Measurements from ENCODE around the gene CDK17.
"Not testable (repeated sequence)": the region's sequence is repeated elsewhere in the genome, so short reads cannot be mapped to it uniquely, and the experiment has no call there.

Gene CDK17

DNA sequence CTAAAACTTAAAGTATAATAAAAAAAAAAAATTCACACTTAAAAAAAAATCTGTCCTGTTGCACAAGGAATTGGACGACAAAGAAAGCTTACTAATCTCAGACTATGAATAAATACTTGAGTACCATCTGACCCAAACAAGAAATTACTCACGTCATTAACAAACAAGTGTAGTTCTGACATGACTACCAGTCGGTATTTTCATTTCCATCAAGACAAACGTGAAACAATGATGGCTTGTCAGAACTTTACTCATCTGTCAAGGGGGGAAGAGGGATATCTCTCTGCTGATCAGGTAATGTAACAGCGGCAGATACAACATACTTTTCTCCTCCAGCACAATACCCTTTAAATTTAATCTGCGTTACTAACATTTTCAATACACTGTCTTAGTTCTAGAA, 78.3 kb downstream of the CDK17 start:
- DNase-seq (ENCODE audit: low read depth in 2 of 2), result no peak

DNA sequence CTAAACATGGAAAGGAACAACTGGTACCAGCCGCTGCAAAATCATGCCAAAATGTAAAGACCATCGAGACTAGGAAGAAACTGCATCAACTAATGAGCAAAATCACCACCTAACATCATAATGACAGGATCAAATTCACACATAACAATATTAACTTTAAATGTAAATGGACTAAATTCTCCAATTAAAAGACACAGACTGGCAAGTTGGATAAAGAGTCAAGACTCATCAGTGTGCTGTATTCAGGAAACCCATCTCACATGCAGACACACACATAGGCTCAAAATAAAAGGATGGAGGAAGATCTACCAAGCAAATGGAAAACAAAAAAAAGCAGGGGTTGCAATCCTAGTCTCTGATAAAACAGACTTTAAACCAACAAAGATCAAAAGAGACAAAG, 82.4 kb downstream of the CDK17 start:
- DNase-seq (ENCODE audit: low read depth in 2 of 2), result not testable (repeated sequence)

DNA sequence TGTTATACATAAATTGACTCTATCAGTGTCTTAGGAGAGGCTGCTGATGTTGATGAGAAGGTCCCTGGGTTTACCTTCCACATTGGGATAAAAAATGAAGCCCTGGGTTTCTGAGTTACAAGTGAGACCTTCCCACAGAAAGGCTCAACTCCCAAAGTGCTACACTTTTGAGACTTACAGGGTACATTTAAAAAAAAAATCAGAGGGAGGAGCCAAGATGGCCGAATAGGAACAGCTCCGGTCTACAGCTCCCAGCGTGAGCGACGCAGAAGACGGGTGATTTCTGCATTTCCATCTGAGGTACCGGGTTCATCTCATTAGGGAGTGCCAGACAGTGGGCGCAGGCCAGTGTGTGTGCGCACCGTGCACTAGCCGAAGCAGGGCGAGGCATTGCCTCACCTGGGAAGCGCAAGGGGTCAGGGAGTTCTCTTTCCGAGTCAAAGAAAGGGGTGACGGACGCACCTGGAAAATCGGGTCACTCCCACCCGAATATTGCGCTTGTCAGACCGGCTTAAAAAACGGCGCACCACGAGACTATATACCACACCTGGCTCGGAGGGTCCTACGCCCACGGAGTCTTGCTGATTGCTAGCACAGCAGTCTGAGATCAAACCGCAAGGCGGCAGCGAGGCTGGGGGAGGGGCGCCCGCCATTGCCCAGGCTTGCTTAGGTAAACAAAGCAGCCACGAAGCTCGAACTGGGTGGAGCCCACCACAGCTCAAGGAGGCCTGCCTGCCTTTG, 84.3 kb downstream of the CDK17 start:
- not testable (repeated sequence) for DNase-seq (ENCODE audit: low read depth in 2 of 2)

DNA sequence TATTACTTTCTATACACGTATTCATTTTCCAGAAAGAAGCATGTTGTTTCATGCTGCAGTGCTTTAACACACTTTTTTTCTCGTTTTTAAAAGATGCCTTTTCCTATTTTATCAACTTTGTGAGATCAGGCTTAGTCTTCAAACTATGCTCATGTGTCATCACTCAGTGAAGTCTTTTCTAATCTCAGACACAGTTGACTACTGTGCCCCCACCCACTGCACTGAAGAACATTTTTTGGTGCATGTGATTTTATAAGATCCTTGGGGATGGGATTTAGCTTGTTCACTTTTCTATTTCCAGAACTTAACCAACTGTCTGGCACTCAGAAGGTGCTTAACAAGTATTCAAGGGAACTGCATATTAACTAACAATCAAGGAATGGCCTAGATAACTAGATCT, 85.5 kb downstream of the CDK17 start:
- DNase-seq (ENCODE audit: low read depth in 2 of 2), result no peak

DNA sequence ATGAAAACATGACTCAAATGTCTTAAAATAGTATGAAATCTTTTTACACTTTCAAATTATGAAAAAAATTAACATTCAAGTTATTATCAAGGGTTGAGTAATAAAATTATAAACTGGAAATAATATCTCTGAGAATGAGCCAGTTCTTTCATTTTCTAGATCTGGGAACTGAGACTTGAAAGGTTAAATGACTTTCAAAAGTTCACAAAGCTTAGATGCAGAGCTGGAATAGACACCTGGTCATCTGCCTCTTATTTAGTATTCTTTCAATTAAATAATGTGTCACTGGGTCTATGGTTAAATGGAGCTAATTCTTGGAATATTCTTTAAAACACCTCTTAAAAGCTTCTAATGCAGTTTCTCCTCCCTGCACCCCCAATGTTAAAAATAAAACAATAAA, 86.6 kb downstream of the CDK17 start:
- no peak for DNase-seq (ENCODE audit: low read depth in 2 of 2)

DNA sequence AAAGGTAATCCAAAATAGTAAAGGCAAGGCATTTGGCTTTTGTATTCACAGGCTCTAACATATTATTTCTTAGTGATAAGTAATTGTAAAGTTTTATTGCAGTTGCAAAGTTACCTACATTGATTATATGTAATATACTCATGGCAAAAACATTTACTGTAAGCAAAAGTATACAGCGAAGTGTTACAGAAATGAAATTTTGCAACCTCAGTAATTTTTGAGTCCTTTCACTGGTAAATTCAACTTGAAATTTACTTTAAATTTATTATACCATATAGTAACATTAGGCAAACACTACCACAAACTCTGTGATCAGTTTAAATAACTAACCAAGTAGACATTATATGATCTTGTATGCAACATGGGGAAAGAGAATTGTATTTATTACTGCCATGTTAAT, 89.0 kb downstream of the CDK17 start:
- no peak for DNase-seq (ENCODE audit: low read depth in 2 of 2)

DNA sequence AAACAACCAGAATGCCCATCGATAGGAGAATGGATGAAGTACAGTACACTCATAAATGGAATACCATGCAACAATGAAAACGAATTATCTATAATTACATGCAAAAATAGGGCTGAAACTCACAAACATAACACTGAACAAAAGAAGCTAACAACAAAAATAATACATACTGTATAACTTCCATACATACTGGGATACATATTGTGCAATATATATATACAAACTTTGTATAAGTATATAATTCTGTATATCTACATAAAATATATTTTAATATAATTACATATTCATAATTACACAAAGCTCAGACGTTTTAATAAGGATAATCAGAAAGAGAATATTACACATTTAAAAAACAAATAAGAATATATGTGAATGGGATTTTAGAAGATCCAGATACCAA, 90.2 kb downstream of the CDK17 start:
- no peak for DNase-seq (ENCODE audit: low read depth in 2 of 2)

DNA sequence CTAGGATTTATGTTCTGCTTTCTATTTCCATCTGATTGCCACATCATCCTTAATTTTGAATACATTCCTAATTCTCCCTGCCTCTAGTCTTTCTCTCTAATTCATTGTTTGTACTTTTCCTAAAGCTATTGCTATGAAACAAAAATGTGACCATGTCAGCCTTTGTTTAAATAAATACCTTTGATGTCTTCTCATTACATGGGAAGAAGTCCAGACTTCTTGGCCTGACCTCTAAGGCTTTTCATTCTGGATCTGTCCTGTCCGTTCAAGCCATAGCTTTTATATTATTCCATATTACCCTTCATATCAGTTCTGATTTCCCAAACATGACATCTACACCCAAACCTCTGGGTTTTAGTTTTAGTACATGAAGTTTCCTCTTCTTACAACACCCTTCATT, 91.4 kb downstream of the CDK17 start:
- DNase-seq (ENCODE audit: low read depth in 2 of 2), result no peak

DNA sequence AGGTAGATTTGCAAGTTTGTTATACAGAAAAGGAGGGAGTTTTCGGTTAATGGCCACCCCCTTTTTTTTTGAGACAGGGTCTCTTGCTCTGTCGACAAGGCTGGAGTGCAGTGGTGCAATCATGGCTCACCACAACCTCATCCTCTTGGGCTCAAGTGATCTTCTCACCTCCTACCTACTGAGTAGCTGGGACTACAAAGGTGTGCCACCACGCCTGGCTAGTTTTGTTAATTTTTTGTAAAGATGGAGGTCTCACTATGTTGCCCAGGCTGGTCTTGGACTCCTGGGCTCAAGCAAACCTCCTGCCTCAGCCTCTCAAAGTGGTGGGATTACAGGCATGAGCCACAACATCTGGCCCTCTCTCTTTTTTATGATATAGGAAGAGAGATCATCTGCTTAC, 94.6 kb downstream of the CDK17 start:
- no peak for DNase-seq (ENCODE audit: low read depth in 2 of 2)

DNA sequence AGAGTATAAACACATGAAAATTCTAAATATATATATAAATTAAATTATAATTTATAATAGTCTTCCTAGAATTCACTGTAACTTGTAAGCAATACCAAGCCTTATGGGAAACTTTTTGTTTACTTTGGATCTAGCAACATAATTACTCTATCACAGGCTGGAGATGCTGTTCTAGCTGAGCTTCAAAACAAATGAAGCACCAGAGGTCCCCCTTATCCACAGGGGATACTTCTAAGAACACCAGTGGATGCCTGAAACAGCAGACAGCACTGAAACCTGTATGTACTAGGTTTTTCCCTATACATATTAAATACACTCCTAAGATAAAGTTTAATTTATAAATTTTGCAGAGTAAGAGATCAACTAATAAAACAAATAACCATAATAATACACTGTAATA, 96.6 kb downstream of the CDK17 start:
- no peak for DNase-seq (ENCODE audit: low read depth in 2 of 2)

DNA sequence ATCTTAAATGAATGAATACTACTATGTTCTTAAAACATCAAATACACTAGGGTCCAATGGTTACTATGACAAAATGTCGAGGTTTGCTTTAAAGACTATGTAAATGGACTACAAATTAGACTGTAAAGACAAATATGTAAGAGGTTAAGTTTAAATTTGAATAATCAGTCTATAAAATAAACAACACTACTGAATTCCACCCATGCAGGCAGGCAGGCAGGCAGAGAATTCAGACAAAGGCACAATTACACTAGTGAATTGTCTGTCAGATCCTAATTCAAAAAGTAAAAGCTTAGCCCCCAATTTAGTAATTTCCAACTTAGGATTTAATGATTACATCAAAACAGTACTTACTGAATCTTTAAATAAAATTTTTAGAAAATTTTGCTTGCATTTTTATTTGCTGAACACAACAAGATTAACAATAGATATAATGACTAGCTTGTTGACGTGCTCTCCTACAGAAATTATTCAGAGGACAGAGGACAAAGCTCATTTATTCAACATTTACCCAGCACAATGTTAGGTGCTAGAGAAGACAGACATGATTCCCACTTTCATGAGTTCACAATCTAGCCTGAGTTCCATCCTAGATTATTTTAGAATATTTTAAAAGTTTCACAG, 97.4 kb downstream of the CDK17 start:
- DNase-seq (ENCODE audit: low read depth in 2 of 2), result no peak

DNA sequence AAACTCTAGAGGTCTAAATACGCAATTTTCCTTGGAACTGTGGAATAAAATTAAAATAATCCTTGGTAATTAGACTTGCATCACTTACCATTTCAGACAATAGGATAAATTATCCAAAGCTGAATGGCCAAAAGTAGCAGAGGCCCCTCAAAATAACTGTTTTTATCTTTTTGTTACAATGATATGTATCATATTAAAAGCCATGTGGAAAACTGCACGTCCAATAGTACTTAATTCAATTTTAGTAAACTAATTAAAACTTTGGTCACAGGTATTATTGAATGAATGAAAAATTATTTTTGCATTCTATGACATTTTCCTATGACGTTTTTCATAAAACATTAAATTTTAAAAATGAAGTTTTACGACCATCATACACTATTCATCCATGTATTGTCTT, 98.5 kb downstream of the CDK17 start:
- no peak for DNase-seq (ENCODE audit: low read depth in 2 of 2)

DNA sequence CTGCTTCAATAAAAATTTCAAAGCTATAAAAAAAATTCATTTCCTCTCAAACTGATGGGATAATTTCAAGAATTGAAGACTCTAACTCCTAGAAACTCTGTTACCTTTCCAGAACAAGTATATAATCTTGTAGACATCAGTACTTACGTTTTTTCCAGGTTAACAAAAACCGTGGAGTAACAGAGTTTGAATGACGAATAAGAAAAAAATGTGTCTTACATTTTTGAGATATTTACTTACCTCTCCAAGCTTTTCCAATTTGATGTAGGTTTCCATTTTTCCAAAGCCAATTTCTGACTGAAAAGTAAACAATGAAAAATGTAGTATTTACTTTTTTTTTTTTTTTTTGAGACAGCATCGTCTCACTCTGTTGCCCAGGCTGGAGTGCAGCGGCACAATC, 100.2 kb downstream of the CDK17 start:
- DNase-seq (ENCODE audit: low read depth in 2 of 2), result no peak

DNA sequence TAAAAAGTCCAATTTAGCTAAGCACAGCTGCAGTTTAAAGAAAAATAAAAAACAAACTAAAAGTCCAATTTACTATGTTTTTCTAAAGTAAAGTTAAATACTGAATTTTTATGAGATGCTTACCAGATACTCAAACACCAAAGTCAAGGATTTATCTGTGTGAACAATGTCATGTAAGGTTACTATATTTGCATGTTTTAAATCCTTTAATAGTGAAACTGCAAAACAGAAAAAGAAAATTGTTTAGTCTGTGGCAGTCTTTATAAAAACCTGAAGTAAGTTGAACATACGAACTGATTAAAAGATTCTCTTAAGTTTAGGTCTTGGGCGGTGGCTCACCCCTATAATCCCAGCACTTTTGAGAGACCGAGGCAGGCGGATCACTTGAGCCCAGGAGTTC, 102.7 kb downstream of the CDK17 start:
- DNase-seq (ENCODE audit: low read depth in 2 of 2), result no peak

DNA sequence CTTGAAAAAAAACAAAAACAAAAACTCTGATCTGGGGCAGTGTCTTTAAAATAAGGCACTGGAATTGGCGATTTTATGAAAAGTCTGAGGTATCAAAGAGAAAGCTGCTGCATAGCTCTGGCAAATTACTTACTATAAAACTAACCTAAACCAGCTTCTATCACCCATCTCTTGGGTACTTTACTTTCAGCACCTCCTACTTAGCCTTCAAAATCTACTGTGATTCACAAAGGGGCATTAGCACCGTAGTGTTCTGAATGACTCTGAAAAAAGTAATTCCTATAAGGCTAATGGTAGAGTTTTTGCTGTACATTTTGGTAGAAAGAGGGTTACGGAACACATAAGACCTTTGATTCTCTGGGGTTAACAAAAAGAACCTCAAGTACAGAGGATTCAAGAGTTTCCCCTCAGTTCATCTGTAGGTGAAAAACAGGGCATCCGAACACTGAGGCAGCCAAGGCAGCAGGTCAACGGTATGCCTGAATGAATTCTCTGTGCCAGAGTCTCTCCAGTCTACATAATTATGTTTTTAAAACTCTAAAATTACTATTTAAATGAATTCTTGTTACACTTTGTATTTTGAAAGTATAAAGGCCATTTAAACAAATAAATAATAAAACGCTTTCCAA, 104.6 kb downstream of the CDK17 start:
- no peak for DNase-seq (ENCODE audit: low read depth in 2 of 2)

DNA sequence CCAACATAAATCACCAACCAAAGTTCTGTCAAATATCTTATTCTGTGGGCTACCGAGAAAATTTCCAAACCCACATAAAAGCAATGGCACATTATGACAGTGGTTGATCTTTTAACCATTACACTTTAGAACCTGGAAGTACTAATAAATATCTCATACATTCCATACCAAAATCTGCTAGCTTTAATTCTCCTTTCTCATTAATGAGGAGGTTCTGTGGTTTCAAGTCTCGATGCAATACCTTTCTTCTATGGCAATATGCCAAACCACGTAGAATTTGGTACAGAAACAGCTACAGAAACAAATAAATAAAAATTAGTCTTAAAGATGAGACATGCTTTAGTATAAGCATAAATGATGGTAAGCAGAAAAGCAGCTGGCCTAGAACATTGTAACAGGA, 105.4 kb downstream of the CDK17 start:
- peak; percentile 36 to 42 for DNase-seq (ENCODE audit: low read depth in 2 of 2)

DNA sequence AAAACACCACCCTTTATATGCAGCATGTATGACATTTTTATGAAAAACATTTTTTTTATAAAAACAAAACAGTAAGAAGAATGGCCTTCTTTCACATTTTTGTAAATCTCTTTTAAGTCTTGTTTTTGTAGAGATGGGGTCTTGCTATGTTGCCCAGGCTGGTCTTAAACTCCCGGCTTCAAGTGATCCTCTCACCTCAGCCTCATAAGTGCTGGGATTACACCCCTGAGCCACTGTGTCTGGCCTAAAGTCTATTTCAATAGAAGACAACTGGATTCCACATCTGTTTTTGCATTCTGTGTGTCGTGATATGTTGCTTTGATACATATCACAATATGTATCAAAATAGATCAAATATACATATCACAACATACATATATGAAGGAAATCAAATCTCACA, 107.1 kb downstream of the CDK17 start:
- DNase-seq (ENCODE audit: low read depth in 2 of 2), result no peak

DNA sequence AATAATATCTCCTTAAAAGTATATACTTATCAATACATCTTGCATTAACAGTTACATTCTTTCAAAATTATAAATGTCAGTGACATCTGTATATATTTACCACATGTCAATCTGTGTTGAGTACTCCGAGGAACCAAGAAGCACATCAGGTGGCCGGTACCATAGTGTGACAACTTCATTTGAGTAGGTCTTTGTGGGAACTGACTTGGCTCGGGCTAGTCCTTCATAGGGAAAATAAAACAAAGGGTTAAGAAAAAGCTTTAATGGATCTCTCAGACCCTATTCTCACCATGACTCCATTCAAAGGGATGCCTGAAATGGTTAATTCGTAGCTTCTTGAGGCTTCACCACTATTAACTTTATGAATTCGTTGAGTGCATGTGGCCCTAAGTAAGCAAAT, 111.2 kb downstream of the CDK17 start:
- no peak for DNase-seq (ENCODE audit: low read depth in 2 of 2)

DNA sequence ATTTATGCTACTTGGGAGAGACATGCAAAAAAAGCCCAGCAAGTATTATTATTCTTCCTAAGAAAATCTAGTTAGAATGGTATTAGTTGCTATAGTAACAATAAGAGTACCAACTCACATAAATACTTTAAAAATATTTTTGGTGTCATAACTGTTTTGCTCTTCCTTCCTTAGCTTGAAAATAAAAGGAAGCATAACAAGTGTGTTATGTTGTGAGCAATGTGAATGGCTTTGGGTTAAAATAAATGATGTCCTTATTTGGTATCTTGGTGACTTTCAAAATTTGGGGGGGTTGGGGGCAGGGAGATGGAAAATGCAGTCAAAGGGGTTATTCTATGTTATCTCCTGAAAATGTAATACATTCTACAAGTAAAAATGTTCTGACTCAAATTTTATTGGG, 115.1 kb downstream of the CDK17 start:
- DNase-seq (ENCODE audit: low read depth in 2 of 2), result no peak

DNA sequence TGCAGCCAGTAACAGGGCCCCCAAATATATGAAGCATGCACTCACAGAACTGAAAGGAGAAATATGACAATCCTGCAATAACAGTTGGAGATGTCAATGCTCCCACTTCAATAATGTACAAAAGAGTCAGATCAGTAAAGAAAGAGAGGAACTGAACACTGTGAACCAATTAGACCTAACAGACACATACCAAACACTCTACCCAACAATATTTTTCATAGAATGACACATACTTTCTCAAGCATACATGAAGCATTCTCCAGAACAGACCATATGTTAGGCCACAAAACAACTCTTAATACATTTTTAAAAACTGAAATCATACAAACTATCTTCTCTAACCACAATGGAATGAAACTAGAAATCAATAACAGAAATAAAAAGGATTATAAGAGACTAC, 125.9 kb downstream of the CDK17 start:
- peak; percentile 74 to 78 for DNase-seq (ENCODE audit: low read depth in 2 of 2)

DNA sequence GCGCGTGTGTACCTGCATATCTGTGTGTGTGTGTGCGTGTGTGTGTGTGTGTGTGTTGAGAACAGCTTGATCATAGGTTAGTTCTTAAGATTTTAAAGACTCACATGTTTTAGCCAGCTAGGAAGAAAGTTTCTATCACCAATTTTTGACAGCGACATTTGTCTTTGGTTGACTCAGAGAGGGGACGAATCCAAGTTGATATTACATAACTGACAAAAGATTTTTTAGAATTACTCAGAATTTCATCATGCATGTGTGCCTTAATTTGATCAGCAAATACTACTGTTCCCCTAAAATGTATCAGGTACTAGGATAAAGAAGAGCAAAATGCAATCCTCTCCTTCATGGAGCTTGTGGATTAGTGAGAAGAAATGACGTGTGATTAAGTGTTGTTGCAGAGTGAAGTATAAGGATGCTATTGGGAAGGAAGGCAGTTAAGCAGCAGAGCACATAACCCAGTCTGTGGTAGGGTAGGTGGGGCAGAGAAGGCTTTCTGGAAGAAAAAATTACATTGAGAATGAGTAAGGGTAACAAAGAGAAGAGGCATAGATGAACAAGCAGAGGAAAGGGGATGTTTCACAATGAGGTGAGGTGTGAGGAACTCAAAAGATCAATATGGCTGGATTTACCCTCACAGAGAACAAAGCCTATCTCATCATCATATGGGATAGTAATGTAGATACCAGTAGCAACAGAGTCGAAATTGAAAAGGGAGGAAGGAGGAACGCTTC, 128.6 kb downstream of the CDK17 start:
- peak; percentile 31 to 42 for DNase-seq (ENCODE audit: low read depth in 2 of 2)

DNA sequence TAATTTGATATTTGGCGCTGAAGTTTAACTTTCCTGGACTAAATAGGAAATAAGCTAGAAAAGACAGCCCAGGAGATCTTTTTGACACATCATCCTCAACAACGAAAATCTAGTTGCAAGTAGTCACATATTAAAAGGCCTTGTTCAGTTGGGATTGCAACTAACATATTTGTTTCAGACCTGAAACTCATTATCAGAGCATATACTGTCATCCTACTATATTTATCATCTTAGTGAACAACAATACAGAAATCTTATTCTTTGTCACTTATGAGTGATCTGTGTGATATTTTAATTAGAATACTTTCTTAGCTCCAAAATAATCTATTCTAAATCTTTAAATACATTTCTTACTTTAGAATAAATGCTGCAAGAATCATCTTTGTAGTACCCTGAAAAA, 134.0 kb downstream of the CDK17 start:
- no peak for DNase-seq (ENCODE audit: low read depth in 2 of 2)

DNA sequence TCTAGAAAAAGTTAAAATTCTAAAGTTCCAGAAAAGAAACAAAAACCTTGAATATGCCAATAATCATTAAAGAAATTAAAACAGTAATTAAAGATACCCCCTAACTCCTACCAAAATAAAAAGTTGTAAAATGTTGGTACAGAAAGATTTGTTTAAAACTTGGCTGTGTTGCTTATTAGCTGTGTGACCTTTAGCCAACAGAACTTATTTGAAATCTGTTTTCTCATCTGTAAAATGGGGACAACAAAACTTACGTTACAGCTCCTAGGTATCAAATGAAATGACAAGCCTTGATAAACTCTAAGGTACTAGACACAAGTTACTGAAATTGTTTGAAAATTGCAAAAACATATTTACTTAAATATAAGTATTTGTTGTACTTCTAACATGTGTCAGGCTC, 134.4 kb downstream of the CDK17 start:
- DNase-seq (ENCODE audit: low read depth in 2 of 2), result no peak

Data from fibroblast of skin of left biceps (primary cell).